ENCODE results near the gene CHN2.

The CHN2 gene

GRCh38 chr7:29332042-29332811, 137.7 kb downstream of the CHN2 start:
- DNase-seq (ENCODE audit: low read depth, low spot score), result no peak

DNA sequence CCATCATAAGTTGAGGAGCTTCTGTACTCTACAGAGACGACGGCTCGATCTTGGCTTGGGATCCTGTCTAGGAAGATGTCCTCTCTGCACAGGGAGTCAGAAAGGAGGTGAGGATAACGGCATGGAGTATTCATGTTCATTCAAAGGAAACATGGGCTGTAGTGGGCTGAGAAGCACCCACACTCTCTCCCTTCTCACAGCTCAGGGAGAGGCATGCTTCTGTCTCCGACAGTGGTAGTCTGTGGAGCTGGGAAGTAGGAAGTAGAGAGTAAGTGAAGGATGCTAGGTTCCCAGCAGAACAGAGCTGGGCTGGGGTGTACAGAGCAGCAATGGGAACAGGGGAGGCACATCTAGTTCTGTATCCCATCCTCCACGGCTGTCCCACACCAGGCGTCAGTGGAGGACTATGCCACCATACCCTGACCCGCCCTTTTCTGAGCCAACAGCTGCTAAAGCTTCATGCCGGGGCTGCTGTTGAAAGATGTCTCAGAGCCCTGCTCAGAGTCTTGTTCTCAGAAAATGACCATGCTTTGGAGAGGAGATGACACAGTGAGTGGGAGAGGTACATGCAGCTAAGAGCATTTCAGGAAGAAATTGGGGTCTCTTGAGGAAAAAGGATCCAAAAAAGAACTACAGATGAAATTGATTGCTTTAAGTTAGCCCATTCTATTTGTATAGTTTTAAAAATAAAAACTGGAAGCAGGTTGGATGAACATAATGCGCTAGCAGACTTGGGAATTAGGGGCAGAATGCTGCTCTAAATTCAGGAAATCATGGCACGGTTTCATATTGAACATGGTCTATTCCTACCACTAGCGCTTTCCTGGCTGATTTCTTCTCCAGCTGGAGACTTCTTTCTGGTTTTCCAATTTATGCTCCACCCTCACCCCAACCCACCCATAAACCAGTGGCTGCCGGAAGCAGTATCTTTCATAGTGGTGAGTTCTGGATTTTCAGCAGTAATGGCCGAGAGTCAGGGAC, 138.6 kb downstream of the CHN2 start:
- no peak for DNase-seq (ENCODE audit: low read depth, low spot score)

DNA sequence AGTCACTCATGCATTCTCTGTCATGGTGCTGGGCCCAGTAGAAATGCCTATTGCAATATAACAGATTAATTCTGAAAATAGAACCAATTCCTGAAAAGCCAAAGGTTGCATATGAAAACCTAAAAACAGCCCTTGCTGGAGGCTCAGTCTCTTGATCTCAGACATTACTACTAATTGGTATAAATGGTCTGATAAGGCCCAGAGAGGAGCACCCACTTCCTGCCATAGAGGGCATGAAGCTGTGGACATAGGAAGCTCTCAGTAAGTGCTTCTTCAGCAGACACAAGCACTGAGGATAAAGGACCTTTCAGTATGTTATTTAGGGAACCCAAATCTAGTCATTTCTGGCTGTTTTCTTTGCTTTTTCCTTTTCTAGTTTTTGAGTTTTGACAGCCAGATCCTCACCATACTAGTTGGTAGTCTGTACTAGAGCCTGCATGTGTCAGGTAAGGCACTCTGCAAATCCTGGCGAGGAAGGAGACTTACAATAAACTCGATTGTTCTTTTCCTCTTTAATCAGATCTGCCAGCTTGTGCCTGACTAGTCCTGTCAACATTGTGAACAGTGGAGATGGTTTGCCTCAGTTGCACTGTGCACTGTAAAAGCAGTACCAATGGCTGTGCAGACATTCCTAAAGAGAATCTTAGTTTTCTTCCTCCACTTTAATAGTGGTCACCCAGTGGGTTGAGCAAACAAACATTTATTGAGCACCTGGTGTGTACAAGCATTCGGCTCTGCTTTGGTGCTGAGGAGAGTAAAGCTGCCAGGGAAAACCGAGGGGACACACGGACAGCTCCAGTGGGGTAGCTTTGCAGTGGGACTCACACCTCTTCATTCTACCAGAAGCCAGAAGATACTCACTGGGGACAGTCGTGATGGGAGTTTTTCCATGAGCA, 140.9 kb downstream of the CHN2 start:
- no peak for DNase-seq (ENCODE audit: low read depth, low spot score)

DNA sequence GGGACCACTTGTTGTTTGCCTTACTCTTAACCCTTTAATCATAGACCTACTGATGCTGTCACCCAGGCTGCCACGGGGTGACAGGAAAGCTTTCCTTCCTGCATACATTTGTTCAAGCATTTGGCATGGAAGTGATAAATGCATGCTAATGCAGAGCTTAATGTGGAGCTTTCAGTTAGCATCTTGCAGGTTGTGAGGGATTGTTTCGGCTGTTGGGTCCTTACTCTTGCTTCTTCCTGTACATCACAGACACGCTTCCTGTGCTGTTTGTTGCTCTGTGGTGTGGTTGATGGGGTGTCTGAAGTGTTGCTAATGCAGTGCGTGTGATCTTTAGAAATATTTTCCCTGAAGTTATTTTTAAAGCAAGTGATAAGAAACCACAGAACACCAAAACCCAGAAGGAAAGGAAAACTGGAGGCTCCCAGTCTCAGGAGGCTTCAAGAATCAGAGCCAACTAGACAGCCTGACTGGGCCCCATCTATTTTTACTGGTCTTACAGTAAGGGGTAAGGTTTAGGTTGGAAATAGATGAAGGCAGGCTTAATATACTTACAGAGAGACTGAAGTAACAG, 143.1 kb downstream of the CHN2 start:
- DNase-seq (ENCODE audit: low read depth, low spot score), result no peak

GRCh38 chr7:29340696-29341095, 146.1 kb downstream of the CHN2 start:
- no peak for DNase-seq (ENCODE audit: low read depth, low spot score)

- DNase-seq (ENCODE audit: low read depth, low spot score), result no peak
Measured at GRCh38 chr7:29341156-29341555, 146.6 kb downstream of the CHN2 start.

- DNase-seq (ENCODE audit: low read depth, low spot score), result no peak
Measured at GRCh38 chr7:29342761-29343160, 148.2 kb downstream of the CHN2 start.

- no peak for DNase-seq (ENCODE audit: low read depth, low spot score)
Measured at GRCh38 chr7:29343399-29343798, 148.8 kb downstream of the CHN2 start.

DNA sequence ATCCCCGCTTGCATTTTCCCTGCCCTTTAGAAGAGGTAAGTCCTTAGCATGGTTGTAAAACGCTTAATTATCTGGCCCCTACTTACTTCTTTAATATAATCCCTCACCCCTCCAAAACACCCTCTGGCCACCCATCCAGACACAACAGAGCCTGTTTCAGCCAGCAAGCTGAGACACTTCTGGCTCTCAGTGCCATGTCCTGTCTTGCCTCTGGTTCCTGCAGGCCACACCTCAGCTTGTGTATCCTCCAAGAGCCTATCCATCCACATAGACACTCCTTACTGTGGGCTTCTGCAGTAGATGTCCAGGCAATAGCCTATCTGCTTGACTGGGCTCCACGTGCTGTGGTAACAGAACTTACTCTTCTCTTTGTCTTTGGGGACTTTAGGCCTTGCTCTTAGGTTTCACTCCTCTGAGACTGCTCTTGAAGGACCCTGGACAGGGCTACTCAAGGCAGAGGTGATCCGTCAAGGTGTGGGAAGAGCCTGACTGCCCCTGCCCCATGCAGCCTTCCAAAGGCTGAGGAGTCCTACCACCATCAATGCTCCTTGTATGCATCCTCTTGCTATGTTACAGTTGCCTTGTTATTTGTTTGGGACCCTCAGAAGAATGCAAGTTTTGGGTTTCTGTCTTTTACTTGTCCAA, 149.9 kb downstream of the CHN2 start:
- DNase-seq (ENCODE audit: low read depth, low spot score), result no peak

DNA sequence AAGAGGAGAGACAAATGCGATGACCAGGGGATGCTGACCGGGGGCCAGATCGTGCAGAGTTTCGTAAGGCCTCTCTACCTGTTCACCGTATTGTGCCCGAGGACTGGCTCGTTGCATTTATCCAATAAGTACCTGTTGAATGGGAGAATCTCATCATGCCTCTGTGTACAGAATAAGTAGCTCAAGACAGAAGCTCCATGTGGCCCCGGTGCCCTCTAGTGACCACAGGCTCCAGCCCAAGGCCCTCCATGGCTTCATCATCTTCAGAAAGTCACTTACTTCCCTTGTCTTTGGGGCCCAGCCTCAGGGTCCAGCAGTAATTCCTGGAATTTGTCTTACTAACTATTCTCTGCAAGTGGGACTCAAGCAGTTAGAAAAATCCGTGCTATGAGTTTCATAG, 151.0 kb downstream of the CHN2 start:
- no peak for DNase-seq (ENCODE audit: low read depth, low spot score)

GRCh38 chr7:29346231-29346978, 151.8 kb downstream of the CHN2 start:
- no peak for DNase-seq (ENCODE audit: low read depth, low spot score)

- no peak for DNase-seq (ENCODE audit: low read depth, low spot score)
Measured at GRCh38 chr7:29349362-29349761, 154.8 kb downstream of the CHN2 start.

DNA sequence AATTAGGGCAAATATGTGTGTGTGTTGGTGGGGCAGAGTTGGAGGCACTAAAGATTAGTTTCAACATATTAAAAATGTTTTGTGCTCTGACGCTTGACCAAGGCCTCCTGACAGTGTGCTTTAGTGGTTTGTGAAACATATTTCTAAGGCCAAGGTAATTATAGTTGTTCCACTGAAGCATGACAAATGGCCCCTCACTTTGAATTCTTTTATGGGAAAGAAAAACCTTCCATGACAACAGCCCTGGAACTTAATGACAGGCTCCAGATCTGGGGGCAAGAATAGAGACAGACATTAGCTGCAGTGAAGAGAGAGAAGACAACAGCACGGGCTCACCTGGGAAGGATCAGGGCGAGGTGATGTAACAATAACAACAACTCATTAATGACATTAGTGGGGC, 155.8 kb downstream of the CHN2 start:
- no peak for DNase-seq (ENCODE audit: low read depth, low spot score)

GRCh38 chr7:29352041-29352440, 157.5 kb downstream of the CHN2 start:
- no peak for DNase-seq (ENCODE audit: low read depth, low spot score)

DNA sequence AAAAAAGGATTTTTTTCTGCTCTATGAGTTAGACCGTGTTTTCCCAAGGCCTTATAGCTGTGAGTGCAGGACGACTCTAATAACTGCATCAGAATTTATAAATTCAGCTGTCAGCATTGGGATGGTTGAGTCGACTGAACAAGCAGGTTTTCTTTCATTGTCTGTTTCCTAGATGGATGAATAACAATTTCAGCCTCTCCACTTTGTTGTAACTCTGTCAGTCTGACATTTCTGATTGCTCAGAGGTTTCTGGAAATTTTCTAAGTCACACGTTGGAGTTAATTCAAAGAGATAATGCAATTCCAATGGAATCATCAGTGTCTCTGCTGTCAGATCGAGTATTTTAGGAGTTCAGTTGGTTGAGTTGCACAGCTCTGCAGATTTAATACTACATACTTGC, 159.2 kb downstream of the CHN2 start:
- no peak for DNase-seq (ENCODE audit: low read depth, low spot score)

DNA sequence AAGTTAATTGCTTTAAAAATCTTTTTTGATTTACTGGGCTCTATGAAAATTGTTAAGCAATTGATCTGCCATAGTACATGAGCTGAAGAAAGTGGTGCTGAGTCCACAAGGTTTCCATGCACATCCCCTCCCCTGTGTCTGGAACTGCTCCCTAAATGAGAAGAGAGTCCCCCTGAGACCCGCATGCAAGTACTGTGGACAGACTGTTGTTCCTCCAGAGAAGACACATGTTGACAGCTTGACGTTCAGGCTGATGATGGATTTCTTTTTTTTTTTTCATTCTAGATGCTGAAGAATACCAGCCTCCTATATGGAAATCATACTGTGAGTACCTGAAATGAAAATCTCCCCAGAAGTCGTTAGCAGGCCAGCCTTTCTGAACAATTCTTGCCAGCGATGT, 159.8 kb downstream of the CHN2 start:
- no peak for DNase-seq (ENCODE audit: low read depth, low spot score)

- no peak for DNase-seq (ENCODE audit: low read depth, low spot score)
Measured at GRCh38 chr7:29355388-29355787, 160.8 kb downstream of the CHN2 start.

DNA sequence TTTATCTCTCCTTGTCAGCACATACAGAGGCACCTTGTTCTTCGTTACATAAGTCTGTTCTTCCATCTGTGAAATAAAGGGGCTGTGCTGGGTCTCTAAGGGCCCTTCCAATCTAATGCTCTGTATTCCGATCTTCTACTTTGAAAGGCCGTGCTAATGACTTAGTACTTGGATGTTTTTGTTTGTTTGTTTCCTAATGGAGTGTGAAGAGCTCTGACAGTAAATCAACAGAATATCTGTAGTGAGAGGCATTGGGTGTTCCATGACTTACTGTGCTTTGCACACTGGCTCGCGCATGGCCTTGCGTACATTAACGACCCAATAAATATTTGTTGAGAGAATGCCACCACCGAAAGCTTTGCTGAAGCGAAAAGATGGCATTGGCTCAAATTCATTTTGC, 162.1 kb downstream of the CHN2 start:
- no peak for DNase-seq (ENCODE audit: low read depth, low spot score)

DNA sequence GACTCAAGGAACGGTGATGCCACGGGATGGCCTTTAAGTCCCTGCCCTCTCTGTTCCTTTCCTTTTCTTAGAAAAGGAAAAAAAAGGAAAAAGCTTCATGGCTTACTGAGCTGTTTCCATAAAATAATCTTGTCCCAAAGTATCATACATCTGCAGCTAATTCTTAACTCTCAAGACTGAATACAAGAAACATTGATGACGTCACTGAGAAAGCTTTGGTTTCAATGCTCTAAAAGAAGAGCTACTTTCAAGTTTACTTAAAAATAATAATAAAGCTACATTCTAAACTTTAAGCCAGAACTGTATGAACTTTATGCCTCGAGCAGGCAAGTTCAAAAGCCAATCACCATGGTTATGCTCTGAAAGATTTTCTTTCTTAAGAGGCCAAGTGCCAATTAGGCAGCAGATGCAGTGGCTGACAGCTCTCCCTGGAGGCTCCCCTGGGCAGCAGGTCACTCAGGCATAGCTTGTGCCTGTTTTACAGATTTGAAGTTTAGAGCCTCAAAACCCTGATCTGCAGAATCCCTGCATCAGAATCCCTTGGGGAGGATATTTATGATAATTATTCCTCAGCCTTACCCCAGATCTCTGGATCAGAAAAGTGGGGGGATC, 165.0 kb downstream of the CHN2 start:
- no peak for DNase-seq (ENCODE audit: low read depth, low spot score)
